CD4-positive, alpha-beta T cell treated with Interferon gamma for 1 hour (primary cell): Measurements from ENCODE around the gene ARHGAP25.

Experiments
- DNase-seq: peaks from one replicate; pipeline ENCODE4 v3.0.0-alpha.2; 2020

The ARHGAP25 gene

GRCh38 chr2:68837861-68838341, 103.3 kb downstream of the ARHGAP25 start:
- no peak for DNase-seq

- DNase-seq: no peak
Measured at GRCh38 chr2:68838641-68839040, 104.0 kb downstream of the ARHGAP25 start.

- no peak for DNase-seq
Measured at GRCh38 chr2:68839260-68839833, 104.7 kb downstream of the ARHGAP25 start.

GRCh38 chr2:68845043-68845442, 110.4 kb downstream of the ARHGAP25 start:
- no peak for DNase-seq

- DNase-seq: no peak
Measured at GRCh38 chr2:68846091-68846490, 111.5 kb downstream of the ARHGAP25 start.

GRCh38 chr2:68847751-68848150, 113.1 kb downstream of the ARHGAP25 start:
- no peak for DNase-seq

GRCh38 chr2:68849579-68850030, 115.0 kb downstream of the ARHGAP25 start:
- DNase-seq: no peak

- DNase-seq: no peak
Measured at GRCh38 chr2:68850524-68850923, 115.9 kb downstream of the ARHGAP25 start.

- no peak for DNase-seq
Measured at GRCh38 chr2:68853035-68853434, 118.4 kb downstream of the ARHGAP25 start.

- DNase-seq: no peak
Measured at GRCh38 chr2:68853915-68854314, 119.3 kb downstream of the ARHGAP25 start.

GRCh38 chr2:68854476-68854875, 119.9 kb downstream of the ARHGAP25 start:
- DNase-seq: no peak

- no peak for DNase-seq
Measured at GRCh38 chr2:68855550-68855949, 120.9 kb downstream of the ARHGAP25 start.

GRCh38 chr2:68857202-68857845, 122.7 kb downstream of the ARHGAP25 start:
- no peak for DNase-seq

- peak; percentile 58 for DNase-seq
Measured at GRCh38 chr2:68857855-68858456, 123.3 kb downstream of the ARHGAP25 start.

GRCh38 chr2:68860111-68860510, 125.5 kb downstream of the ARHGAP25 start:
- no peak for DNase-seq

GRCh38 chr2:68861330-68861729, 126.7 kb downstream of the ARHGAP25 start:
- peak; percentile 11 for DNase-seq

- no peak for DNase-seq
Measured at GRCh38 chr2:68862889-68863288, 128.3 kb downstream of the ARHGAP25 start.

GRCh38 chr2:68863996-68864395, 129.4 kb downstream of the ARHGAP25 start:
- no peak for DNase-seq

GRCh38 chr2:68865108-68865507, 130.5 kb downstream of the ARHGAP25 start:
- DNase-seq: no peak

- no peak for DNase-seq
Measured at GRCh38 chr2:68870215-68870614, 135.6 kb downstream of the ARHGAP25 start.

GRCh38 chr2:68871159-68871764, 136.7 kb downstream of the ARHGAP25 start, which contains the start of gene BMP10:
Gene BMP10 (minus strand): TSS chr2:68871397. CDS start chr2:68871358, 39 bp downstream.
- no peak for DNase-seq
